Suppressor macrophage treated with lipopolysaccharide for 4 hours (primary cell): ENCODE measurements around the gene BRD3.
A peak's percentile ranks its signal among the peaks of the same experiment; 100 is the strongest.
"Not testable (repeated sequence)": the region's sequence is repeated elsewhere in the genome, so short reads cannot be mapped to it uniquely, and the experiment has no call there.

Source experiments
- DNase-seq: peaks from one replicate; pipeline ENCODE4 v3.0.0-alpha.2; 2020

Gene BRD3

GRCh38 chr9:134067904-134068743, at the start of gene BRD3:
Gene BRD3, minus strand, starts transcription at chr9:134068026. Its CDS starts 14,549 bp downstream, at chr9:134053477.
- DNase-seq: peak; percentile 96

GRCh38 chr9:134112561-134112960, 44.7 kb upstream of the BRD3 start:
- DNase-seq: no peak

DNA sequence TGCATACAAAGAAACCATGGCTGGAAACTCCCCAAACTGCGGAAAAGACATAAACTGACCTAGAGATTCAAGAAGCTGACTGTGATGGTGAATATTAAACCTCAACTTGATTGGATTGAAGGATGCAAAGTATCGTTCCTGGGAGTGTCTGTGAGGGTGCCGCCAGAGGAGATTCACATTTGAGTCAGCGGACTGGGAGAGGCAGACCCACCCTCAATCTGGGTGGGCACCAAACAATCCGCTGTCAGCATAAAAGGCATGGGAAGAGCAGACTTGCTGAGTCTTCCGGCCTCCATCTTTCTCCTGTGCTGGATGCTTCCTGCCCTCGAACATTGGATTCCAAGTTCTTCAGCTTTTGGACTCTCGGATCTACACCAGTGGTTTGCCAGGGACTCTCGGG, 43.2 kb upstream of the BRD3 start:
- DNase-seq: no peak

- DNase-seq: no peak
Observed at GRCh38 chr9:134103391-134103998, 35.7 kb upstream of the BRD3 start.

DNA sequence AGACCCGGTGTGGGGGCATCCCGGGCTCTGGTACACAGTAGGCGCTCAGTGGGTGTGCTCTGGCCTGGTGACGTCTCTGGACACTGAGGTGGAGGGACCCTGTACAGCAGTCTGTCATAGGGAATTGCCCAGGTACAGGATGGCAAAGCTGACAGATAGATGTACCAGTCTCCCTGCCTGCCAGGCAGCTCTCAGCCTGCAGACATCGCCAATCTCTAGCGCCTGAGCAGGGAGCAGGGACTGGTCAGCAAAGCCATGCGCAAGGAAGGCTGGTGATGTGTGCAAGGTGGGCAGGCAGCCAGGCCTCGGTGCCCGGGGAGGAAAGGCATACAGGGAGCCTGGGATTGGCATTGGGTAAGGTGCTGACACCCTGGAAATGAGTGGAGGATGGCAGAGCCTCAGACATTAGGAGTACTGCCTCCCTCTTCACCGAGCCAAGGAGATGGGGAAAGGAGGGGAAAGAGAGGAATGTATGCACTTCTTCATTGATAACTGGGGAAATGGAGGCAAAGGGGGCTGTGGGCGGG, 33.9 kb upstream of the BRD3 start:
- DNase-seq: no peak

GRCh38 chr9:134101133-134101532, 33.3 kb upstream of the BRD3 start:
- peak; percentile 47 for DNase-seq

DNA sequence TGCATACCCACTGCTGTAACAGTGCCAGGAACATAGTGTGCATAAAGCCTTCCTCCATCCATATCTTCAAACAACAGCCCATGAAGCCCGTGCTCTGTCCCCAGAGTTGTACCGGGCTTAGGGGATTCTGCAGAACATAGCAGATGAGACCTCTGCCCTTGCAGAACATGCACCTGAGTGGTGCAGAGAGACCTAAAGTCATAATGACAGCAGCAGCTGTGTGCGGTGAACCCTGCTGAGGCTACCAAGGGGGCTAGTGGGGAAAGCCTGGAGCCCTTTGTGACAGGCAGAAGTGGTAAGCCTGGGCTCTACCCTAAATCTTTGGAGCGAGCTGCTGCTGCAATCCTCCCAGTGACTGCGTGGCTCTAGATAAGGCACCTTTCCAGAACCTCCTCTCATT, 32.2 kb upstream of the BRD3 start:
- DNase-seq: no peak

GRCh38 chr9:134099123-134099761, 31.4 kb upstream of the BRD3 start:
- peak; percentile 75 for DNase-seq

DNA sequence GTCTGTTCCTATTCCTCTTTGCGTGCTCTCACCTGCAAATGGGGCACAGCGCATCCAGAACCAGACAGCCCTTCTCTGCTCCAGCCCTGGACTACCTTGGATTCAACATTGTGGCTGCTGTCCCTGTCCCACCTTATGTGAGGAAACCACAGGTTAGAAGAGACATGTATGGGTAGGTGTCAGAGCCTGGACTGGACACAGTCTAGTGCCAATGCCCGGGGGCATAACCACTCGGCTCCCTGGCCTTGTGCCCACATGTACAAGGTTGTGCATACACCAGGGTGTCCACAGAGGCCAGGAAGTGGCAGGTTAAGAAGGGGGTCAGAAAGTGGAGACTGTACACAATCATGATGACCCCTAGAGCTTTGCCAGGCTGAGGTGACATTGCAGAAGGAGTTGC, 22.1 kb upstream of the BRD3 start:
- no peak for DNase-seq

DNA sequence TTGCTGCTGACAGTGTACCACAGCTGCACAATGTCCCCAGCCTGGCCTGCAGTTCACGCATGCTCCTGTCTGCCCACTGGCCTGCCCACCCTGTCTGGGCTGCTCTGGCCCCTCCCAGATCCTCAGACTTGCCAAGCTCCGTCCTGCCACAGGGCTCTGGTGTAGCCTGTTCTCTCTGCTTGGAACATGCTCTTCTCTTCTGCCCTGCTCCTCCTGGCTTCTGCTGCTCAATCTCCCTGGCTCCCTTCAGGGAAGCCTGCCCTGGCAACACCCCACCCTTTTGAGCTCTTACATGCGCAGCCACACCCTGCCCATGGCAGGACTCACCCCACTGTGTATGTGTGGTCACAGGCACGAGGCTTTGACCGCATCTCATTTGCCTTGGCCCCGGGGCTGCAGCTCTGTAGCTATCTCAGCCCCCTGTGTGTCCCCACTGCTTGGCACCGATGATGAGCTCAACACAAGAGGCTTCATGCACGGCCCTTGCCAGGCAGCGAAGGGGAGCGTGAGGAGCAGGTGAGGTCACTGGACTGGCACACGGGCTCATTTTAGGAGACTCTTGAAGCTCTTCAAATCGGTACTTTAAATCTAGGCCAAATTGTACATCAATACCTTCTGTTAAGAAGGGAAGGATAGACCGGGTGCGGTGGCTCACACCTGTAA, 20.4 kb upstream of the BRD3 start:
- no peak for DNase-seq

- no peak for DNase-seq
Observed at GRCh38 chr9:134085674-134086073, 17.8 kb upstream of the BRD3 start.

DNA sequence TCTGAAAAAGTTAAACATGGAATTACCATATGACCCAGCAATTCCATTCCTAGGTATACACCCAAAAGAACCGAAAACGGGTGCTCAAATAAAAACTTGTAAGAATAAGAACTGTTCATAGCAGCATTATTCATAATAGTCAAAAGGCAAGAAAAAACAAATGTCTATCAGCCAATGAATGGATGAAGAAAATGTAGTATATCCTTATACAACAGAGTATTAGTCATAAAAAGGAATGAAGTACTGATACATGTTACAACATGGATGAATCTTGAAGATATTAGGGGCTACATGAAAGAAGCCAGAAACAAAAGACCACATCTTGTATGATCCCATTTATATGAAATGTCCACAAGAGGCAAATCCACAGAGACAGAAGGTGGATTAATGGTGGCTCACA, 15.6 kb upstream of the BRD3 start:
- DNase-seq: no peak

DNA sequence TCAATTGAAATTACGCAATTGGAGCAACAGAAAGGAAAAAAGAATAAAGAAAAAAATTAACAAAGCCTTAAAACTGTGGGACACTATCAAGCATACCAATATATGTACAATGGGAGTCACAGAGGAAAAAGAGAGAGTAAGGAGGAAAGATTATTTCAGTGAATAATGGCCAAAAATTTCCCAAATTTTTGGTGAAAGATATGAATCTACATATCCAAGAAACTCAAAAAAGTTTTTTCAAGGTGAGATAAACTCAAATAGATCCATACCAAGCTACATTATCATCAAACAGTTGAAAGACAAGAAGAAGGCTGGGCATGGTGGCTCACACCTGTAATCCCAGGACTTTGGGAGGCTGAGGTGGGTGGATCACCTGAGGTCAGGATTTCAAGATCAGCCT, 8.8 kb upstream of the BRD3 start:
- no peak for DNase-seq

DNA sequence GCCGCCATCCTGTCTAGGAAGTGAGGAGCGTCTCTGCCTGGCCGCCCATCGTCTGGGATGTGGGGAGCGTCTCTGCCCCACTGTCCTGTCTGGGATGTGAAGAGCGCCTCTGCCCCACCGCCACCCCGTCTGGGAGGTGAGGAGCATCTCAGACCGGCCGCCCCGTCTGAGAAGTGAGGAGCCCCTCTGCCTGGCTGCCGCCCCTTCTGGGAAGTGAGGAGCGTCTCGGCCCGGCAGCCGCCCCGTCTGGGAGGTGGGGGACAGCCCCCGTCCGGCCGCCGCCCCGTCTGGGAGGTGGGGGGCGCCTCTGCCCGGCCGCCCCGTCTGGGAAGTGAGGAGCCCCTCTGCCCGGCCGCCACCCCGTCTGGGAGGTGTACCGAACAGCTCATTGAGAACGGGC, 7.9 kb upstream of the BRD3 start:
- not testable (repeated sequence) for DNase-seq

DNA sequence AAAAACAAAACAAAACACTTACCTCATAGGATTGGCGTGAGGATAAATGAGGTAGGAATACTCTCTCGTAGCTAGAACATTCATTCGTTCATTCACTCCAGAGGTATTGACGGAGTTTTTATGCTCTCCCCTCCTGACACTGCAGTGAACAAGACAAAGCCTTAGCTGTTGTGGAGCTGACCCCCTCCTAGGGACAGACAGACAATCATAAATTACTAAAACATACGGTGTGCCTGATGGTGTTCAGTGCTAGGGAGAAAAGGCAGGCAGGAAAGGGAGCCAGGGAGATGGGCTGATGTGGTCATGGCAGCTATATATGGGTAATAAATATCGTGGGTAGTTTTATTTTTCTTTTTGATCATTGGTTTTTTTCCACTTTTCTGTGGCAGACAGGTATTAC, 5.7 kb upstream of the BRD3 start:
- DNase-seq: no peak

DNA sequence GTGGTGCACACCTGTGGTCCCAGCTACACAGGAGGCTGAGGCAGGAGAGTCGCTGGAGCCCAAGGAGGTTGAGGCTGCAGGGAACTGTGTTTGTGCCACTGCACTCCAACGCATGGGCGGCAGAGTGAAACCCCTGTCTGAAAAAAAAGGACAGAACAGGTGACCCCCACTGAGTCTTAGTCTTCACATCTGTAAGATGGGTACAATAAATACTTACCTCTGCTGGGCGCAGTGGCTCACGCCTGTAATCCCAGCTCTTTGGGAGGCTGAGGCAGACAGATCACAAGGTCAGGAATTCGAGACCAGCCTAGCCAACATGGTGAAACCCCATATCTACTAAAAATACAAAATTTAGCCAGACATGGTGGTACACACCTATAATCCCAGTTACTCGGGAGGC, 4.9 kb upstream of the BRD3 start:
- not testable (repeated sequence) for DNase-seq

GRCh38 chr9:134071149-134071548, 3.3 kb upstream of the BRD3 start:
- DNase-seq: no peak

GRCh38 chr9:134069480-134070399, 1.9 kb upstream of the BRD3 start:
- no peak for DNase-seq

DNA sequence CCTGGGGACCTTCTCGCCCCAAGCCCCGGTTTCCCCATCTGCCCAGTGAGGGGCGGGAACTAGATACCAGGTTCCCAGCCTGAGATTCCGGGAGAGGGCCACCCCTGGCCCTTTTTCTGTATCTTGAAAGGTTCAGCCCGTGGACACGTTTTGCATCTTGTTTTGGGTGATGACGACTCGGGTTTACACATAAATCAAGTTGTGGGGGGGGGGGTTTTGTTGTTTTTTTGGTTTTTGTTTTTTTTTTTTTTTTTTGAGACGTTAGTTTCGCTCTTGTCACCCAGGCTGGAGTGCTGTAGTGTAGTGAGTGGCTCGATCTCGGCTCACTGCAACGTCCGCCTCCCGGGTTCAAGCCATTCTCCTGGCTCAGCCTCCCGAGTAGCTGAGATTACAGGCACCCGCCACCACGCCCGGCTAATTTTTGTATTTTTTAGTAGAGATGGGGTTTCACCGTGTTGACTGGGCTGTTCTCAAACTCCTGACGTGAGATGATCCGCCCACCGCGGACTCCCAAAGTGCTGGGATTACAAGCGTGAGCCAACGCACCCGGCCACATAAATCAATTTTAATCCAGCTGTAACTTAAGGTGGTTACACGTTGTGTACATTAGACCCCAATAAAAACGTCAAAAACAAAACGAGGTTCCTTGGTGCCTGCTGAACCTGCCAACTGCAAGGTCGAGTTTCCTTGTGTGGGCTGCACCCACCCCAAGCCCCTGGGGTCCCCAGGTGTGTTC, 1.1 kb upstream of the BRD3 start:
- no peak for DNase-seq

- DNase-seq: peak; percentile 33
Observed at GRCh38 chr9:134066913-134067851, 644 bp downstream of the BRD3 start.
